Left ventricle myocardium inferior (tissue), 1 donor: ENCODE measurements around the gene SLC2A5. TPM values are rescaled to one million over a fixed set of nuclear protein-coding genes. Genes with fewer than 3 reads are reported as not detected.
A peak's percentile ranks its signal among the peaks of the same experiment; 100 is the strongest.

ENCODE experiments used
- DNase-seq: peaks from one replicate; pipeline ENCODE4 v3.0.0-alpha.2; 2020
- H3K27ac ChIP-seq: fragments of 200-600 bp; replicated peaks from 2 replicates; pipeline ENCODE4 v1.8.0; 2021
- H3K27me3 ChIP-seq: fragments of 200-600 bp; 2 replicates; pipeline ENCODE4 v1.8.0; 2021; ENCODE audit warnings: low read depth
- H3K36me3 ChIP-seq: fragments of 200-600 bp; 2 replicates; pipeline ENCODE4 v1.8.0; 2021
- H3K4me1 ChIP-seq: fragments of 200-600 bp; 2 replicates; pipeline ENCODE4 v1.8.0; 2021
- H3K4me3 ChIP-seq: fragments of 200-600 bp; 2 replicates; pipeline ENCODE4 v1.8.0; 2021; ENCODE audit warnings: mild to moderate bottlenecking, moderate library complexity
- H3K9me3 ChIP-seq: fragments of 200-600 bp; replicated peaks from 2 replicates; pipeline ENCODE4 v1.8.0; 2021
- intact Hi-C: fragments of 100-400 bp; cut with micrococcal nuclease; formaldehyde crosslinking; loops from one replicate; pipeline ENCODE4 v1.11.0; 2022
- total RNA-seq: library from RNA; stranded (reverse); fragmentation: NEBNext Ultra II Directional; extraction: Animal tissue kit (Norgen Biotek cat#: 25700); gene quantifications from one replicate; pipeline ENCODE4 v1.2.1, GENCODE V29; 2021
- TF ChIP-seq, protein P1 (sequence below): fragments of 200-600 bp; IDR thresholded peaks from 2 replicates; pipeline ENCODE4 v1.8.0; 2021; ENCODE audit warnings: antibody characterized with exemption, mild to moderate bottlenecking, borderline replicate concordance
- donor health status: DM: no; HTN: yes; CAD: no; lungs with severe emphysema.

The SLC2A5 gene
- total RNA-seq, 1 donor from 2014 or later = 4.2 TPM

DNA sequence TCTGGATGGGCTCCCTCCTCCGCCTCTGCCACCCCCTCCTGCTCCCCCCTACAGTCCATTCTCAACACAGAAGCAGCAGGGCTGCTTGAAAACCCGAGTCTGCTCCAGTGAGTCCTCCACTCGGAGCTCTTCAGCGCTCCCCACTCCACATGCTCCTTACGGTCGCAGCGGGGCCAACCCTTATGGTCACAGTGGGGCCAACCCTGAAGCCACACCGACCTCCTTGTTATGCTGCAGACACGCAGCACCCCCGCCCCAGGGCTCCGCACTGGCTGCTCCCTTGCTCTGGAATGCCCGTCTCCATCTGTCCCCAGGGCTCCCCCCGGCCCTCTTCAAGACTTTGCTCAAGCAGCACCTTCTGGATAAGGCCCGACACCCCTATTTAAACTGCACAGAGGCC, 36.9 kb upstream of the SLC2A5 start:
- H3K4me1 ChIP-seq = peaks cover 30% of the 10 kb centered on the region
- H3K36me3 ChIP-seq = peaks cover 53% of the 10 kb centered on the region
- H3K9me3 ChIP-seq = no peaks in the 10 kb centered on the region
- TF ChIP-seq, protein P1, sequence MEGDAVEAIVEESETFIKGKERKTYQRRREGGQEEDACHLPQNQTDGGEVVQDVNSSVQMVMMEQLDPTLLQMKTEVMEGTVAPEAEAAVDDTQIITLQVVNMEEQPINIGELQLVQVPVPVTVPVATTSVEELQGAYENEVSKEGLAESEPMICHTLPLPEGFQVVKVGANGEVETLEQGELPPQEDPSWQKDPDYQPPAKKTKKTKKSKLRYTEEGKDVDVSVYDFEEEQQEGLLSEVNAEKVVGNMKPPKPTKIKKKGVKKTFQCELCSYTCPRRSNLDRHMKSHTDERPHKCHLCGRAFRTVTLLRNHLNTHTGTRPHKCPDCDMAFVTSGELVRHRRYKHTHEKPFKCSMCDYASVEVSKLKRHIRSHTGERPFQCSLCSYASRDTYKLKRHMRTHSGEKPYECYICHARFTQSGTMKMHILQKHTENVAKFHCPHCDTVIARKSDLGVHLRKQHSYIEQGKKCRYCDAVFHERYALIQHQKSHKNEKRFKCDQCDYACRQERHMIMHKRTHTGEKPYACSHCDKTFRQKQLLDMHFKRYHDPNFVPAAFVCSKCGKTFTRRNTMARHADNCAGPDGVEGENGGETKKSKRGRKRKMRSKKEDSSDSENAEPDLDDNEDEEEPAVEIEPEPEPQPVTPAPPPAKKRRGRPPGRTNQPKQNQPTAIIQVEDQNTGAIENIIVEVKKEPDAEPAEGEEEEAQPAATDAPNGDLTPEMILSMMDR = no peak
- H3K27me3 ChIP-seq = no peaks in the 10 kb centered on the region
- no peak overlapping the region for H3K27ac ChIP-seq
- intact Hi-C loops = no loop called here
- H3K4me3 ChIP-seq = no peak overlapping the region
- DNase-seq = no peak

GRCh38 chr1:9105336-9105867, 36.0 kb upstream of the SLC2A5 start:
- Histone ChIP-seq H3K9me3 (no peaks in the 10 kb centered on the region), H3K27ac (no peak overlapping the region), H3K36me3 (peaks cover 49% of the 10 kb centered on the region), H3K4me1 (peaks cover 23% of the 10 kb centered on the region), H3K4me3 (no peak overlapping the region), H3K27me3 (no peaks in the 10 kb centered on the region)
- no peak for DNase-seq
- intact Hi-C loops = no loop called here
- TF ChIP-seq, protein P1 = no peak

GRCh38 chr1:9101510-9102146, 32.2 kb upstream of the SLC2A5 start:
- H3K27me3 ChIP-seq = no peaks in the 10 kb centered on the region
- H3K36me3 ChIP-seq = peaks cover 31% of the 10 kb centered on the region
- no peak overlapping the region for H3K4me3 ChIP-seq
- no peak for DNase-seq
- TF ChIP-seq, protein P1 = peak; percentile 74
- intact Hi-C loops = no loop called here
- H3K4me1 ChIP-seq = peaks cover 19% of the 10 kb centered on the region
- no peaks in the 10 kb centered on the region for H3K9me3 ChIP-seq
- H3K27ac ChIP-seq = no peak overlapping the region

DNA sequence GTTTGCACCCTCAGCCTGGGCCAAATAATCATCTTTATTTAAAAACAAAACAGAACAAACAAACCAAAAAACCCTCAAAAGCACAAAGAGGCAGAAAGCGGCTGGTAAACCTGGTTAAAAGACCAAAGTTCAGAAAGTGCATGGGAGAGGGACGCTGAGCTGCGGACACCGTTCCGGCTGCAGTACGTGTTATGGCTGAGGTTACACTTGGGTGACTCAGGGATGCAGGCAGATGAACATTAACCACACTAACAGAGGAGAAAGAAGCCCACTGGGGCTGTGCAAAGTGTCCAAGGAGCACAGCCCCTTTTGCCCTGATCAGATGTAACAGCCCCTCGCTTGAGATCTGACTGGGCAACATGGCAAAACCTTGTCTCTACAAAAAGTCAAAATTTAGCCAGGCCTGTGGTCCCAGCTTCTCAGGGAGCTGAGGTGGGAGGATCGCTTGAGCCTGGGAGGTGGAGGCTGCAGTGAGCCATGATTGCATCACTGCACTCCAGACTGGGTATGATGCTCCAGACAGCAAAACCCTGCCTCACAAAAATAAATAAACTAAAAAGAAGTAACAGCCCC, 31.1 kb upstream of the SLC2A5 start:
- TF ChIP-seq, protein P1 = no peak
- peaks cover 29% of the 10 kb centered on the region for H3K36me3 ChIP-seq
- no peak overlapping the region for H3K27ac ChIP-seq
- intact Hi-C loops = no loop called here
- peaks cover 6% of the 10 kb centered on the region for H3K9me3 ChIP-seq
- peaks cover 19% of the 10 kb centered on the region for H3K4me1 ChIP-seq
- H3K4me3 ChIP-seq = no peak overlapping the region
- DNase-seq = no peak
- H3K27me3 ChIP-seq = no peaks in the 10 kb centered on the region

- Histone ChIP-seq H3K36me3 (peaks cover 23% of the 10 kb centered on the region), H3K4me1 (peaks cover 19% of the 10 kb centered on the region), H3K27me3 (no peaks in the 10 kb centered on the region), H3K27ac (no peak overlapping the region), H3K4me3 (no peak overlapping the region), H3K9me3 (peaks cover 7% of the 10 kb centered on the region)
- intact Hi-C loops = loop anchor here (10.0 kb wide), 2 partner anchors 85 to 185 kb away; no protein-coding TSS in a partner anchor
- DNase-seq = no peak
- TF ChIP-seq, protein P1 = no peak
Observed at GRCh38 chr1:9099555-9099954, 30.1 kb upstream of the SLC2A5 start.
